ENCODE data around the gene ZMYND8.
"Not testable (repeated sequence)": the region's sequence is repeated elsewhere in the genome, so short reads cannot be mapped to it uniquely, and the experiment has no call there.

ZMYND8 gene

DNA sequence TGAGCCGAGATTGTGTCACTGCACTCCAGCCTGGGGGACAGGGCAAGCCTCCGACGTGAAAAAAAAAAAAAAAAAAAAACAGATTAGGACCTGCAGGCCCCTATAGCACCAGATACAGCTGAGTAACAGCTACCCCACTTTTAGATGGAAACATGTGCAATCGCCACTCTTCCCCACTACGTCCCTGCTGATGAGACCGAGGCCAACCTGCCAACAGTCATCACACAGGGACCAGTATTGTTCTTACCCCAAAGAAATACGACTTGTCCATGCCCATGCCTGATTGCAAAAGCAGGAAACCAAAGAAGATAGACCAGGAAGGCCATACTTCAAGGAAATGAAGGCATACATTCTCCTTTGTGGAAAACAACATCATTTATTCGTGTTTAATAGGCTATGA is 45.8 kb downstream of the ZMYND8 start:
- DNase-seq (ENCODE audit: low read depth in 2 of 2), result no peak

- no peak for DNase-seq (ENCODE audit: low read depth in 2 of 2)
Measured at GRCh38 chr20:47309806-47310426, 46.6 kb downstream of the ZMYND8 start.

DNA sequence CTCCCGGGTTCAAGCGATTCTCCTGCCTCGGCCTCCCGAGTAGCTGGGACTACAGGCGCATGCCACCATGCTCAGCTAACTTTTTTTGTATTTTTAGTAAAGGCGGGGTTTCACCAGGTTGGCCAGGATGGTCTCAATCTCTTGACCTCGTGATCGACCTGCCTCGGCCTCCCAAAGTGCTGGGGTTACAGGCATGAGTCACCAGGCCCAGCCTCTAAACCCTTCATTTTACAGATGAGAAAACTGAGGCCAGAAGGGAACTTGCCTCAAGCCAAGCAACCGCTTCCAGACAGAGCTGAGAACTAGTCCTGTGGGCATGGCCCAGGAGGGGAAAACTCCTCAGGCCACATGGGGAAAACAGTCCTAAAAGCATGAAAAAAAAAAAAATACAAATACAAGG is 47.1 kb downstream of the ZMYND8 start:
- no peak for DNase-seq (ENCODE audit: low read depth in 2 of 2)

DNA sequence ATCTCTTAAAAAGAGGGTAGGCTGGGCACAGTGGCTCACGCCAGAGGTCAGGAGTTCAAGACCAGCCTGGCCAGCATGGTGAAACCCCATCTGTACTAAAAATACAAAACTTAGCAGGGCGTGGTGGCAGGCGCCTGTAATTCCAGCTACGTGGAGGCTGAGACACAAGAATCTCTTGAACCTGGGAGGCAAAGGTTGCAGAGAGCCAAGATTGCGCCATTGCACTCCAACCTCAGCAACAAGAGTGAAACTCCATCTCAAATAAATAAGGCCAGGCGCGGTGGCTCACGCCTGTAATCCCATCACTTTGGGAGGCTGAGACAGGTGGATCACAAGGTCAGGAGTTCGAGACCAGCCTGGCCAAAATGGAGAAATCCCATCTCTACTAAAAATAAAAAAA is 48.9 kb downstream of the ZMYND8 start:
- not testable (repeated sequence) for DNase-seq (ENCODE audit: low read depth in 2 of 2)

GRCh38 chr20:47306755-47307370 is 49.6 kb downstream of the ZMYND8 start:
- DNase-seq (ENCODE audit: low read depth in 2 of 2), result no peak

DNA sequence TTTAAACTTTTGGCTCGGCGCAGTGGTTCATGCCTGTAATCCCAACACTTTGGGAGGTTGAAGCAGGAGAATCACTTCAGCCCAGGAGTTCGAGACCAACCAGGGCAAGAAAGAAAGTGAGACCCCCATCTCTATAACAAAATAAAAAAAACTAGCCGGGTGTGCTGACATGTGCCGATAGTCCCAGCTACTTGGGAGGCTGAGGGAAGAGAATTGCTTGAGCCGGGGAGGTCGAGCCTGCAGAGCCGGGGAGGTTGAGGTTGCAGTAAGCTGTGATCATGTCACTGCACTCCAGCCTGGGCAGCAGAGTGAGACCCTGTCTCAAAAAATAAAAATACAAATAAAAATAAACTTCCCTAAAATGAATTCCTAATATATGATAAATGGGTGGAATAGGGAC is 50.4 kb downstream of the ZMYND8 start:
- DNase-seq (ENCODE audit: low read depth in 2 of 2), result no peak

DNA sequence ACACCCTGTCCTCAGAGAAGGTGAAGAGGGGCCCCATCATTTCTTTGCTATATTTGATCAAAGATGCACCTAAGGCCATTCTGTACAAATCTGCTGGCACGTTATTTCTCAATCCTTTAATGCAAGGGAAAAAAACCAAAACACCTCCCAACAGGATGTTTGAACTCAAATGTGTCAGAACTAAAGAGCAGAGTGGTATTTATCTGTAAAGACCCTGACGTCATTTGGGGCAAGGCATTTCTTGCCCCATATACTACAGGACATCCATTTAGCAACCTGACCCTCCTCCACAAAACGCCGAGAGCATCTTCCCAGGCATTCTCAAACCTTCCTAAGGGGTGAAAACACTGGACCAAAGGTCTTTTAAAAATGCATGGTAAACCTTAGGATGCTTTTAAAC is 50.8 kb downstream of the ZMYND8 start:
- no peak for DNase-seq (ENCODE audit: low read depth in 2 of 2)

GRCh38 chr20:47304287-47304686 is 52.2 kb downstream of the ZMYND8 start:
- DNase-seq (ENCODE audit: low read depth in 2 of 2), result no peak

- DNase-seq (ENCODE audit: low read depth in 2 of 2), result no peak
Measured at GRCh38 chr20:47303736-47304135, 52.8 kb downstream of the ZMYND8 start.

- DNase-seq (ENCODE audit: low read depth in 2 of 2), result no peak
Measured at GRCh38 chr20:47300071-47300470, 56.4 kb downstream of the ZMYND8 start.

DNA sequence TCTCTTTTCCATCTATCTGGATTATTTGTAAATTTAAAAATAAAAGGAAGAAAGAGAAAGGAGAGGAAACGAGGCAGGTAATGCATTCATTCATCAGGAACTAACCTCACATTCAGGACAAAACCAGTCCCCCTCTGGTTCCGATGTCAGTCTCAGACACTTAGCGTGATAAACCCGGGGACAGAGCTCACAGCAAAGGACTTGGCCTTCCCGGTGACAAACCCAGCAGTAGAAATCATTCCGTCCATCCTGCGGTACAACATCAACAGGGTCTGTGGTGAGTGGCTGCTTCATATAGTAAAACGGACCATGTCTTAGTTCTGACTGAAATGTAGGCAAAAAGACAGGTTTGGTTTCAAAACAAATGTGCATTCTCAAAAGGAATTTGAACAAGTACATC is 57.9 kb downstream of the ZMYND8 start:
- DNase-seq (ENCODE audit: low read depth in 2 of 2), result no peak

DNA sequence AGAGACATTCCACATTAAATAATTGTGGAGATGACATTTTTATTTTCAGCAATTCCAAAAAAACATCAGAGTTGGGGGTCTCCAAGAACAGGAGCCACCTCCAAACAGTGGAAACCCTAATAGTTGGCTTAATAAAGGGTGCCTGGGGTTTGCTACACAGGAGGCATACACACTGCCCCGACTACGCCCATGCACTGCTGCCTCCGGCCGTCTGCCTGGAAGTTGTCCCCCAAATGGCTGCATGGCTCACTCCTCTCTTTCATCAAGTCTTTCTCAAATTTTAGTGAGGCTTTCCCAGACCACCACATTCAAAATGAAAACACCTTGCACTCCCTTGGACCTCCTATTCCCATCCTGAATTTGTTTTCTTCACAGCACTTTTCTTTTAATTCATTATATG is 58.8 kb downstream of the ZMYND8 start:
- DNase-seq (ENCODE audit: low read depth in 2 of 2), result no peak

DNA sequence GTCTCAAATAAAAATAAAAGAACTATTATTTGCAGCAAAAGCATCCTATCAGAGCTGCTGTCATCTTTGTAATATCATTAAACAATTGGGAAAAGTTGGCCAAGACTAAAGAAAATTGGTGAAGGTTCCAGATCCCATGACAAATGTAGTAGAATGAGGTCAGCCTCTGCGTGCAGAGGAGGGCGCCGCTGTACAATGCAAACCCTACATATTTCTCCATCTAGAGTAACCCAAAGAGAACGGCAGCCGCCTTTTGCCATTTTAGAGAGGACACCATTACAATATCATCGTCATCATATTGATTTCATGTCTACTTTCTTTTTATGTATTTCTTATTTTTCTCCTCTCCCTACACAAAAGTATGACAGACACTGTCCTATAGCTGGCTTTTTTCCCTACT is 59.5 kb downstream of the ZMYND8 start:
- DNase-seq (ENCODE audit: low read depth in 2 of 2), result no peak

GRCh38 chr20:47295921-47296426 is 60.5 kb downstream of the ZMYND8 start:
- DNase-seq (ENCODE audit: low read depth in 2 of 2), result no peak

- no peak for DNase-seq (ENCODE audit: low read depth in 2 of 2)
Measured at GRCh38 chr20:47295129-47295813, 61.2 kb downstream of the ZMYND8 start.

DNA sequence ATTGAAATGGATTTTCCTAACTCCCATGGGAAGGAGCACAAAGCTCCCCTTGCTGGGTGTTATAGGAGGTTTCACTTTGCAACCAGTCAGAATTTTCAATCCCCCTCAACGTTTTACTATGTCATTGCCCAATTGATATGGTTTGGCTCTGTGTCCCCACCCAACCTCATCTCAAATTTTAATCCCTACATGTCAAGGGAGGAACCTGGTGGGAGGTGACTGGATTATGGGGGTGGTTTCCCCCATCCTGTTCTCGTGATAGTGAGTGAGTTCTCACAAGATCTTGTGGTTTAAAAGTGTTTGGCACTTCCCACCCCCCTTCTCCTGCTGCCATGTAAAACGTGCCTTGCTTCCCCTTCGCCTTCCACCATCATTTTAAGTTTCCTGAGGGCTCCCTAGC is 62.9 kb downstream of the ZMYND8 start:
- DNase-seq (ENCODE audit: low read depth in 2 of 2), result no peak

DNA sequence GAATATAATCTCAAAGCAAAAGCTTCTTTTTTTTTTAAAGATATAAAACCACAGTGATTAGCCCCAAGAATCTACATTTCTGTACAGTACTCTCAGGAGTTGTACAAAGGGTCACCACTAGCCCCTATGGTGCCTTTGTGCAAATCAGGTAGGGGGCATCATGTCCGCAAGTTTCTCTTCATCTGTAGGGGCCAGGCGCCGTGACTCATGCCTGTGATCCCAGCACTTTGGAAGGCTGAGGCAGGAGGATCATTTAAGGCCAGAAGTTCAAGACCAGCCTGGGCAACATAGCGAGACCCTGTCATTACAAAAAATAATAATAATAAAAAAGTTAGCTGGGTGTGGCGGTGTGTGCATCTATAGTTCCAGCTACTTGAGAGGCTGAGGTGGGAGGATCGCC is 63.9 kb downstream of the ZMYND8 start:
- DNase-seq (ENCODE audit: low read depth in 2 of 2), result no peak

DNA sequence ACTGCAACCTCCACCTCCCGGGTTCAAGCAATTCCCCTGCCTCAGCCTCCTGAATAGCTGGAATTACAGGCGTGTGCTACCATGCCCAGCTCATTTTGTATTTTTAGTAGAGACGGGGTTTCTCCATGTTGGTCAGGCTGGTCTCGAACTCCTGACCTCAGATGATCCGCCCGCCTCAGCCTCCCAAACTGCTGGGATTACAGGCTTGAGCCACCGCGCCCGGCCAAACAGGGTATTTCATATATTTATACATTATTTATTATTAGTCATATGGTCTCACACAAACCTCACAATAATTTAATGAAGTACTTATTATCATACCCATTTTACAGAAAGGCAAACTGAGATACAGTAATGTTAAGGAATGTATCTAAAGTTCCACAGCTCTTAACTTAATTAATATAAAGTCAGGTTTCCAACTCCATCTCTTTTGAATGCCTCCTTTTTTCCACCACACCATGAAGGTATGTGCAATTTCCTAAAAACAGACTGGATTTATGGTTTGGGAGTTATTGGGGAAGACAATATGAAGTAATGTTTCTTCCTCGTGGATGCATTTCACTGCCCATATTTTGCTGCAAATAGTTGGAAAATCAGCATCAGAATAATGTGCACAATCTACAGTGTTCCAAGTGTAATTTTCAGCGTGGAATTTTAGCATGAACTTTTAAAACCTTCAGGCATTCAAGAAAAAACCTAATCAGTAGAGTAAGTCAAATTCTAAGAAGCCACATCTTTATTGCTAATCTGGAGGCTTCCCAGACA is 65.7 kb downstream of the ZMYND8 start:
- no peak for DNase-seq (ENCODE audit: low read depth in 2 of 2)

- DNase-seq (ENCODE audit: low read depth in 2 of 2), result no peak
Measured at GRCh38 chr20:47290008-47290407, 66.5 kb downstream of the ZMYND8 start.

GRCh38 chr20:47289096-47289495 is 67.4 kb downstream of the ZMYND8 start:
- DNase-seq (ENCODE audit: low read depth in 2 of 2), result no peak

DNA sequence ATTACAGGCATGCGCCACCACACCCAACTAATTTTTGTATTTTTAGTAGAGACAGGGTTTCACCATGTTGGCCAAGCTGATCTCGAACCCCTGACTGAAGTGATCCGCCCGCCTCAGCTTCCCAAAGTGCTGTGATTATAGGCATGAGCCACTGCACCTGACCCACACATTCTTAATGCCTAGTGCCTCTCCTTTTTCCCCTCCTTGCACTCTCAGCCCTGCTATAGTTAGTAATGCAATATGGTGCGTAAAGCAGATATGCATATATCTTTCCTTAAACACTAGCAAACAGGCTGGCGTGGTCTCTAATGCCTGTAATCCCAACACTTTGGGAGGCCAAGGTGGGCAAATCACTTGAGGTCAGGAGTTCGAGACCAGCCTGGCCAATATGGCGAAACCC is 68.0 kb downstream of the ZMYND8 start:
- not testable (repeated sequence) for DNase-seq (ENCODE audit: low read depth in 2 of 2)

DNA sequence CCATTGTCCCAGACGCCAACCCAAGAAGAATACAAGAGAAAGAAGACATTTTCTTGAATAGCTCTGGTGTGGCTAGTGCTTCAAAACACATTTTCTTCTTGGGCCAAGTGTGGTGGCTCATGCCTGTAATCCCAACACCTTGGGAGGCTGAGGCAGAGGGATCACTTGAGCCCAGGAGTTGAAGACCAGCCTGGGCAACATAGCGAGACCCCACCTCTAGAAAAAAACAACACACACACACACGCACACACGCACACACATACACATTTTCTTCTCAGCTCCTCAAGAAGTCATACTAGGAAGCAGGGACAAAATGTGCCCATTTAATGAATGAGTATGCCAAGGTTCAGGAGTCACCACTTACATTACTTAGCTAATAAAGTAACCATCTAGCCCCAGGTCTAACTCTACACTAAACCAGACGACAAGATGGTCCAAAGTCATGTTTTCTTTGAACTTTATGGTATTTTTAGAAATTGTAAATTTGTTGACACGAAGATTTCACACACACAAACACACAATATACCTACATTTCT is 68.8 kb downstream of the ZMYND8 start:
- no peak for DNase-seq (ENCODE audit: low read depth in 2 of 2)

Measured in activated CD8-positive, alpha-beta memory T cell treated with anti-CD3 and anti-CD28 coated beads for 4 hours (primary cell).